ENCODE measurements around the gene CEP192. TPM values are rescaled to one million over a fixed set of nuclear protein-coding genes. Genes with fewer than 3 reads are reported as not detected.

Gene CEP192
- total and polyA plus RNA-seq, 10 of the 15 experiments (the other 5 are each of a cell fraction or from before 2014, with no cell fraction given), result 15.4 to 58.2 (median 29.6) TPM

DNA sequence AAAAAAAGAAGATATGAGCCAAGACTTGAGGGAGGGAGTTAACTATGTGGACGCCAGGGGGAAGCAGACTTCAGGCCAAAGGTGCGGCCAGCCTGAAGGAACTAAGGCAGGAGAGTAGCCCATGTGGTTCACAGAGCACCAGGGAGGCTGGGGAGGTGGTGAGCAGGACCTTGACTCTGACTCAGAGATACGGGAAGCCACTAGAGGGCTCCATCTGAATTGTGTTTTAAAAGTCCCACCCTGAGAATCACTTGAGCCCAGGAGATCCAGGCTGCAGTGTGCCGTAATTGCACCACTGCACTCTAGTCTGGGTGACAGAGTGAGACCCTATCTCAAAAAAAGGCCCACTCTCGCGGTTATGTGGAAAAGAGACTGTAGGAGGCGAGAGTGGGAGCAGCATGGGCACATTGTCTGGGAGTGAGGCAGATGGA lies 12.3 kb downstream of the CEP192 start (continued):
- no peak for TF ChIP-seq EP300 (IDR thresholded peaks at IDR 0.05; ENCODE audit: borderline replicate concordance in 1 of 2, control insufficient read depth in 1 of 2, low read depth in 2 of 2, low read length in 2 of 2)
- peak; percentile 37; the same call in 1 of the 2 replicates for TF ChIP-seq RAD21 (IDR thresholded peaks at IDR 0.05; ENCODE audit: insufficient read depth, low read depth, low read length)
- TF ChIP-seq, protein P1, sequence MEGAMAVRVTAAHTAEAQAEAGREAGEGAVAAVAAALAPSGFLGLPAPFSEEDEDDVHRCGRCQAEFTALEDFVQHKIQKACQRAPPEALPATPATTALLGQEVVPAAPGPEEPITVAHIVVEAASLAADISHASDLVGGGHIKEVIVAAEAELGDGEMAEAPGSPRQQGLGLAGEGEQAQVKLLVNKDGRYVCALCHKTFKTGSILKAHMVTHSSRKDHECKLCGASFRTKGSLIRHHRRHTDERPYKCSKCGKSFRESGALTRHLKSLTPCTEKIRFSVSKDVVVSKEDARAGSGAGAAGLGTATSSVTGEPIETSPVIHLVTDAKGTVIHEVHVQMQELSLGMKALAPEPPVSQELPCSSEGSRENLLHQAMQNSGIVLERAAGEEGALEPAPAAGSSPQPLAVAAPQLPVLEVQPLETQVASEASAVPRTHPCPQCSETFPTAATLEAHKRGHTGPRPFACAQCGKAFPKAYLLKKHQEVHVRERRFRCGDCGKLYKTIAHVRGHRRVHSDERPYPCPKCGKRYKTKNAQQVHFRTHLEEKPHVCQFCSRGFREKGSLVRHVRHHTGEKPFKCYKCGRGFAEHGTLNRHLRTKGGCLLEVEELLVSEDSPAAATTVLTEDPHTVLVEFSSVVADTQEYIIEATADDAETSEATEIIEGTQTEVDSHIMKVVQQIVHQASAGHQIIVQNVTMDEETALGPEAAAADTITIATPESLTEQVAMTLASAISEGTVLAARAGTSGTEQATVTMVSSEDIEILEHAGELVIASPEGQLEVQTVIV (IDR thresholded peaks at IDR 0.05; ENCODE audit: borderline replicate concordance, partially characterized antibody), result no peak
- TF ChIP-seq, protein P2, sequence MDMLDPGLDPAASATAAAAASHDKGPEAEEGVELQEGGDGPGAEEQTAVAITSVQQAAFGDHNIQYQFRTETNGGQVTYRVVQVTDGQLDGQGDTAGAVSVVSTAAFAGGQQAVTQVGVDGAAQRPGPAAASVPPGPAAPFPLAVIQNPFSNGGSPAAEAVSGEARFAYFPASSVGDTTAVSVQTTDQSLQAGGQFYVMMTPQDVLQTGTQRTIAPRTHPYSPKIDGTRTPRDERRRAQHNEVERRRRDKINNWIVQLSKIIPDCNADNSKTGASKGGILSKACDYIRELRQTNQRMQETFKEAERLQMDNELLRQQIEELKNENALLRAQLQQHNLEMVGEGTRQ (IDR thresholded peaks at IDR 0.05; ENCODE audit: borderline replicate concordance, low read depth, low read length), result no peak
- TF ChIP-seq, protein P3, sequence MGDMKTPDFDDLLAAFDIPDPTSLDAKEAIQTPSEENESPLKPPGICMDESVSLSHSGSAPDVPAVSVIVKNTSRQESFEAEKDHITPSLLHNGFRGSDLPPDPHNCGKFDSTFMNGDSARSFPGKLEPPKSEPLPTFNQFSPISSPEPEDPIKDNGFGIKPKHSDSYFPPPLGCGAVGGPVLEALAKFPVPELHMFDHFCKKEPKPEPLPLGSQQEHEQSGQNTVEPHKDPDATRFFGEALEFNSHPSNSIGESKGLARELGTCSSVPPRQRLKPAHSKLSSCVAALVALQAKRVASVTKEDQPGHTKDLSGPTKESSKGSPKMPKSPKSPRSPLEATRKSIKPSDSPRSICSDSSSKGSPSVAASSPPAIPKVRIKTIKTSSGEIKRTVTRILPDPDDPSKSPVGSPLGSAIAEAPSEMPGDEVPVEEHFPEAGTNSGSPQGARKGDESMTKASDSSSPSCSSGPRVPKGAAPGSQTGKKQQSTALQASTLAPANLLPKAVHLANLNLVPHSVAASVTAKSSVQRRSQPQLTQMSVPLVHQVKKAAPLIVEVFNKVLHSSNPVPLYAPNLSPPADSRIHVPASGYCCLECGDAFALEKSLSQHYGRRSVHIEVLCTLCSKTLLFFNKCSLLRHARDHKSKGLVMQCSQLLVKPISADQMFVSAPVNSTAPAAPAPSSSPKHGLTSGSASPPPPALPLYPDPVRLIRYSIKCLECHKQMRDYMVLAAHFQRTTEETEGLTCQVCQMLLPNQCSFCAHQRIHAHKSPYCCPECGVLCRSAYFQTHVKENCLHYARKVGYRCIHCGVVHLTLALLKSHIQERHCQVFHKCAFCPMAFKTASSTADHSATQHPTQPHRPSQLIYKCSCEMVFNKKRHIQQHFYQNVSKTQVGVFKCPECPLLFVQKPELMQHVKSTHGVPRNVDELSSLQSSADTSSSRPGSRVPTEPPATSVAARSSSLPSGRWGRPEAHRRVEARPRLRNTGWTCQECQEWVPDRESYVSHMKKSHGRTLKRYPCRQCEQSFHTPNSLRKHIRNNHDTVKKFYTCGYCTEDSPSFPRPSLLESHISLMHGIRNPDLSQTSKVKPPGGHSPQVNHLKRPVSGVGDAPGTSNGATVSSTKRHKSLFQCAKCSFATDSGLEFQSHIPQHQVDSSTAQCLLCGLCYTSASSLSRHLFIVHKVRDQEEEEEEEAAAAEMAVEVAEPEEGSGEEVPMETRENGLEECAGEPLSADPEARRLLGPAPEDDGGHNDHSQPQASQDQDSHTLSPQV (IDR thresholded peaks at IDR 0.05), result no peak
- TF ChIP-seq RCOR1 (conservative IDR thresholded peaks at IDR 0.05; ENCODE audit: low read depth, low read length), result no peak
- peak; percentile 13; the same call in 1 of the 2 replicates for TF ChIP-seq SMC3 (IDR thresholded peaks at IDR 0.05; ENCODE audit: borderline replicate concordance, low read length)
- TF ChIP-seq, protein P4, sequence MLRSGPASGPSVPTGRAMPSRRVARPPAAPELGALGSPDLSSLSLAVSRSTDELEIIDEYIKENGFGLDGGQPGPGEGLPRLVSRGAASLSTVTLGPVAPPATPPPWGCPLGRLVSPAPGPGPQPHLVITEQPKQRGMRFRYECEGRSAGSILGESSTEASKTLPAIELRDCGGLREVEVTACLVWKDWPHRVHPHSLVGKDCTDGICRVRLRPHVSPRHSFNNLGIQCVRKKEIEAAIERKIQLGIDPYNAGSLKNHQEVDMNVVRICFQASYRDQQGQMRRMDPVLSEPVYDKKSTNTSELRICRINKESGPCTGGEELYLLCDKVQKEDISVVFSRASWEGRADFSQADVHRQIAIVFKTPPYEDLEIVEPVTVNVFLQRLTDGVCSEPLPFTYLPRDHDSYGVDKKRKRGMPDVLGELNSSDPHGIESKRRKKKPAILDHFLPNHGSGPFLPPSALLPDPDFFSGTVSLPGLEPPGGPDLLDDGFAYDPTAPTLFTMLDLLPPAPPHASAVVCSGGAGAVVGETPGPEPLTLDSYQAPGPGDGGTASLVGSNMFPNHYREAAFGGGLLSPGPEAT (IDR thresholded peaks at IDR 0.05; ENCODE audit: low read depth), result no peak
